GM12873 (cell line): Measurements from ENCODE around the gene CUL3.

Experiments
- TF ChIP-seq, protein P1 (sequence below): IDR thresholded peaks from 2 replicates; pipeline ENCODE4 v1.5.1; 2012; ENCODE audit warnings: low read depth, mild to moderate bottlenecking, moderate library complexity, low read length, control low read depth; ENCODE audit not compliant: insufficient read depth; ENCODE audit errors: missing control alignments

Gene CUL3

DNA sequence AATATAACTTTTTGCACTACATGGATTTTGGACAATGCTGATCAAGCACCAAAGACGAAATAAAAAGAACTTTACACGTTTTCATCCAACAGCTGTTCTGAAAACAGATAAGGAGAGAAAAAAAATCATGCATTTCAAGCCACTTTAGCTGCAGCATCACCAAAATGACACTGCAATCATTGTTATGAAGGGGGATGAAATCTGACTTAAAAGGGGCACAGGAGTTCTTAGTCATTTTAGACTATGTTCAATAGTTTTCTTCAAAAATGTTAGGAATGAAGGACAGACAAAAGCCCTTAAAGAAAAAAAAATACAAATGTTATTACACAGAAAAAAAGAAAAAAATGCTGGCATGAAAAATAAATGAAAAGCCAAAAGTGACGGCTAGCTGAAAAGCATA lies 71.2 kb downstream of the CUL3 start:
- TF ChIP-seq, protein P1, sequence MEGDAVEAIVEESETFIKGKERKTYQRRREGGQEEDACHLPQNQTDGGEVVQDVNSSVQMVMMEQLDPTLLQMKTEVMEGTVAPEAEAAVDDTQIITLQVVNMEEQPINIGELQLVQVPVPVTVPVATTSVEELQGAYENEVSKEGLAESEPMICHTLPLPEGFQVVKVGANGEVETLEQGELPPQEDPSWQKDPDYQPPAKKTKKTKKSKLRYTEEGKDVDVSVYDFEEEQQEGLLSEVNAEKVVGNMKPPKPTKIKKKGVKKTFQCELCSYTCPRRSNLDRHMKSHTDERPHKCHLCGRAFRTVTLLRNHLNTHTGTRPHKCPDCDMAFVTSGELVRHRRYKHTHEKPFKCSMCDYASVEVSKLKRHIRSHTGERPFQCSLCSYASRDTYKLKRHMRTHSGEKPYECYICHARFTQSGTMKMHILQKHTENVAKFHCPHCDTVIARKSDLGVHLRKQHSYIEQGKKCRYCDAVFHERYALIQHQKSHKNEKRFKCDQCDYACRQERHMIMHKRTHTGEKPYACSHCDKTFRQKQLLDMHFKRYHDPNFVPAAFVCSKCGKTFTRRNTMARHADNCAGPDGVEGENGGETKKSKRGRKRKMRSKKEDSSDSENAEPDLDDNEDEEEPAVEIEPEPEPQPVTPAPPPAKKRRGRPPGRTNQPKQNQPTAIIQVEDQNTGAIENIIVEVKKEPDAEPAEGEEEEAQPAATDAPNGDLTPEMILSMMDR: no peak

DNA sequence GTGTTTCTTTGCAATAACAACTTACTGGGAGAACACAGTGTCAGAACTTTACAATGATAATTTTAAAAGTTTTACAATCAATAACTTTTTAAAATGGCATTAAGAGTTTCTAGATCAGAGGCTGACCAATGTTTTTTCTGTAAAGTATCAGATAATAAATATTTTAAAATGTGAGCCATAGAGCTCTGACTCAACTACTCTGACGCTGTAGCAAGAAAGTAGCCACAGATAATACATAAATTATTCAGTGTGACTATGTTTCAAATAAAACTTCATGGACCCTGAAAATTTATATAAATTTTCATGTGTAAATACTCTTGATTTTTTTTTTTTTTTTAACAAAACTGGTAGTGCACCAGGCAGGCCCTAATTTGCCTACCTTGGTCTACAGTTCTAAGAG lies 77.4 kb downstream of the CUL3 start:
- TF ChIP-seq, protein P1: no peak

DNA sequence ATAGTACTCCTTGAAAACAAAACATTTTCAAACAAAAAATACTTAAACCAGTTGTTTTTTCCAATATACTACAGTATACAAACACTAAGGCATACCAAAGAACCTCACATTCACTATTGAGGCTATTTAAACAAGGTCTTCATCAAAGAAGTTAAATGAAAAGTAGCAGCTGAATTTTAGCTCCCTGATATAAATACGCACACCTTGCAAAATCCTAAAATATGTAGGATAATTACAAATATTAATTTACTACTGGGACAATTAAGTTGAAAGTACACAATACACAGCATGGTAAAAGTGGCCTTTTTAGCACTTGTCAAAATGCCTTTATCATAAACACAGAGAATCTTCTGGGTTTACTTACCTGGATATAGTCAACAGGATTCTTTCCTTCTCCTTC lies 78.7 kb downstream of the CUL3 start:
- TF ChIP-seq, protein P1: no peak

DNA sequence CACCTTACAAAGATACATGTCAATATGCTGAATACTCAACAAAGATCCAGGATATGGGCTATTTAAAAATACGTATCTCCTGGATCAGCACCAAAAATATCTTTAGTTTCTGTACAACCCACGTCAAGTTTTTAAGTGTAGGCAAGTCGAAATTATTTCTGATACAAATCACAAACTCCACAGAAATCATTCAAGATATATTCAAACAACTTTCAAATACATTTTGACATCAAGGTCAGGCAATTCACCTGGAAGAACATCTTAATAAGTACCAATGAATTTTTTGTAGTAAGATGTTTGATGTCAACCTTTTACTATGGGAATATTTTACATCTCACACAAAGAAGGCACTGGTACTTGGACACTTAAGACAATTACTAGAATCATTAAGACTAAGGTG lies 86.2 kb downstream of the CUL3 start:
- TF ChIP-seq, protein P1: no peak

DNA sequence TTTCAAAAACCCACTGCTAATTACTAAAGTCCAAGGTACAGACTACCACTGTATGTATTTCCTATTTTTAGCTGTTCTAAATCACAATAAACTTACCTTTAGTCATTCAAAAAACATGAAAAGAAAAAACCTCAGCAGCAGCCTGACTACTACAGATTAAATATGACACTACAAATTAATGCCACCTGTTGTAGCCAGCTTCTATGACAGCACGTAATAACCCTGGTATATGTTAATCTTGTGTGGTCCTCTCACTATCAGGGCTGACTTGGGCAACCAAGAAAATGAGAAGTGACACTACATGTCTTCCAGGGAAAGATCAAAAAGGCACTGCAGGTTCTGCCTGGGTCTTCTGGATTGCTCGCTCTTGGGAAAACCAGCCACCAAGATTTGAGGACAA lies 92.6 kb downstream of the CUL3 start:
- TF ChIP-seq, protein P1: no peak

DNA sequence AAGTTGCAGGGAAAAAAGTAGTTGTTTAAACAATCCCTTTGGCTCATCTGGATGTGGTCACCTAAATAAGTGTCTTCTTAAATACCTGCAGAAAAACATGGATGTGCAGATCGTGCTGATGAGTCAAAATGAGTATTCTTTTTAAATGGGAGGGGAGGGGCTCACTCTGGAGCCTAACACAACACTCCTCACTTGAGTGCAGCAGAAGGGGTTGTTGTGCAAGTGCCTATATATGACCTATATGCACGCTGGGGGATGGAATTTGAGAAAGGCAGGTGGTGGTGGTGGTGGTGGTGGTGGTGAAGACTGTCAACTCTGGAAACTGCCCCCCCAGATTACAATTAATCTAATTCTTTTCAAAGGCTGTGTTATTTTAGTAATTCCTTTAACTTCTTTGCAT lies 105.3 kb downstream of the CUL3 start:
- TF ChIP-seq, protein P1: no peak

DNA sequence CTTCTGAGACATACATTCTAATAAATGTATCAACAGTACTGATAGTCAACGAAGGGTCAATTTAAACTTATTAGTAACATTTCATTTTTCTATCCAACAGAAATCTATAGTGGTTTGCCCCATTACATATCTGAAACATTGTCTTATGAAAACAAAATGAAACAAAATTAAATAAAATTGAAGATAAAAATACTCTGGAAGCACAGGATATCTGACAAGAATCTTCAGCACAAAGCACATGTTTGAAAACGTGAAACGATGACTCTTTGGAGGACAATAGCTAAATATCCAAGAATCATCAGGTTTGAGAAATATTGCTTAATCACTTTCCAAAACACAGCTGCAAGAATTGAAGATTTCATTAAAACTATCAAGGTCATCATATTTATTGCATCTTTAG lies 112.3 kb downstream of the CUL3 start:
- TF ChIP-seq, protein P1: no peak
